Transverse colon (tissue), 4 donors: Measurements from ENCODE around the gene PPP1R15A. TPM values are rescaled to one million over a fixed set of nuclear protein-coding genes. Genes with fewer than 3 reads are reported as not detected.
"Not testable (repeated sequence)": the region's sequence is repeated elsewhere in the genome, so short reads cannot be mapped to it uniquely, and the experiment has no call there.

Experiments
- DNase-seq: peaks from one replicate; pipeline ENCODE4 v3.0.0-alpha.2; 2019
- H3K27ac ChIP-seq, 4 donors: fragments of 200-600 bp; sonication (generic); 2 replicates each; pipeline ENCODE4 v1.5.1; 2016 to 2018; ENCODE audit warnings: inconsistent platforms in 4 of 4
- H3K27me3 ChIP-seq: fragments of 200-600 bp; sonication (generic); 2 replicates; pipeline ENCODE4 v1.5.1; 2017; ENCODE audit warnings: inconsistent platforms
- H3K36me3 ChIP-seq, 4 donors: fragments of 200-600 bp; sonication (generic); 2 replicates each; pipeline ENCODE4 v1.5.1; 2017 to 2019; ENCODE audit warnings: inconsistent platforms in 4 of 4
- H3K4me1 ChIP-seq, 4 donors: fragments of 200-600 bp; sonication (generic); 2 replicates each; pipeline ENCODE4 v1.5.1; 2017 to 2020; ENCODE audit warnings: inconsistent platforms in 4 of 4
- H3K4me3 ChIP-seq, 4 donors: fragments of 200-600 bp; sonication (generic); 1 replicate in 1 of 4; 2 replicates in 3 of 4; pipeline versions ENCODE4 v1.5.1 to v1.6.1; 2017 to 2019; ENCODE audit warnings: inconsistent platforms in 4 of 4
- H3K9me3 ChIP-seq, 2 donors: fragments of 200-600 bp; sonication (generic); 2 replicates each; pipeline ENCODE4 v1.5.1; 2017 to 2019; ENCODE audit warnings: inconsistent platforms in 2 of 2
- CTCF ChIP-seq, 5 experiments: fragments of 200-600 bp in 3 of 5; fragments of 450-650 bp in 2 of 5; sonication (generic) in 3 of 5; IDR thresholded peaks; 1 replicate in 2 of 5; 2 replicates in 3 of 5; pipeline ENCODE4 v1.5.1; 2016 to 2017; ENCODE audit warnings: antibody characterized with exemption in 5 of 5, inconsistent platforms in 3 of 5, mild to moderate bottlenecking in 2 of 5, moderate library complexity in 1 of 5
- EP300 ChIP-seq: sonication (generic); formaldehyde crosslinking; IDR thresholded peaks from one replicate; pipeline ENCODE4 v1.6.1; 2017; ENCODE audit warnings: antibody characterized with exemption, low read depth
- POLR2A ChIP-seq: fragments of 450-650 bp; IDR thresholded peaks from one replicate; pipeline ENCODE4 v1.6.1; 2016; ENCODE audit warnings: antibody characterized with exemption, mild to moderate bottlenecking, moderate library complexity
- POLR2AphosphoS5 ChIP-seq, 3 donors: sonication (generic); formaldehyde crosslinking; IDR thresholded peaks; one replicate each; pipeline ENCODE4 v1.6.1; 2016; ENCODE audit warnings: antibody characterized with exemption in 3 of 3
- WGBS, 2 donors: methylation state at CpG; one replicate each; pipeline ENCODE4 v1.1.5; 2018; ENCODE audit warnings: low coverage in 1 of 2; 5-methylcytosine and 5-hydroxymethylcytosine counted together
- in situ Hi-C, 4 donors: fragments of 200-750 bp; cut with MboI; loops; one replicate each; pipeline versions ENCODE4 v1.15.0 to v1.15.1; 2017; ENCODE audit warnings: low sequenced_read_pairs in 3 of 4, low pct_ligation_motif_present in 1 of 4, low pct_unique_long_range_greater_than_20kb in 1 of 4
- intact Hi-C: fragments of 100-400 bp; cut with DNase I; formaldehyde crosslinking; loops from one replicate; pipeline ENCODE4 v1.15.1; 2023; ENCODE audit warnings: low total_unique reads
- total RNA-seq, 4 donors: library from RNA; depleted of rRNA; stranded (reverse); fragments of >200 nt; gene quantifications; one replicate each; pipeline ENCODE4 v1.1.0, GENCODE V29; 2016

Gene PPP1R15A
- total RNA-seq, 4 donors from 2014 or later = 49.4 to 109 (median 69.5) TPM

GRCh38 chr19:48867123-48867745 is 5.0 kb upstream of the PPP1R15A start:
- no peaks in the 10 kb centered on the region for H3K27me3 ChIP-seq
- intact Hi-C loops (no loop called here), in situ Hi-C loops (loop anchor here in 1 of 4 donors (25.0 kb wide), 1 partner anchor 95 kb away; the partner anchor contains the start of genes BAX and FTL)
- 36% methylated on average over 14 of the region's 14 CpGs; no CpG with 5 or more reads in 1 of the 2 donors for WGBS, 2 donors
- peaks cover 5 to 26% (median 19%) of the 10 kb centered on the region in 4 donors for H3K4me1 ChIP-seq
- peak overlapping the region; percentile 9 to 36 (median 16) for H3K4me3 ChIP-seq
- no peak for DNase-seq
- H3K27ac ChIP-seq = peak overlapping the region; percentile 74 to 84 (median 81)
- no peaks in the 10 kb centered on the region for H3K9me3 ChIP-seq
- no peaks in the 10 kb centered on the region for H3K36me3 ChIP-seq
- TF ChIP-seq POLR2A = no peak
- no peak for TF ChIP-seq CTCF (IDR thresholded peaks at IDR 0.05)
- no peak for TF ChIP-seq EP300

GRCh38 chr19:48867746-48868113 is 4.5 kb upstream of the PPP1R15A start:
- 44% methylated on average over 7 of the region's 7 CpGs; no CpG with 5 or more reads in 1 of the 2 donors for whole genome bisulfite sequencing, 2 donors
- Histone ChIP-seq H3K27me3 (no peaks in the 10 kb centered on the region), H3K9me3 (no peaks in the 10 kb centered on the region), H3K4me3 (peak overlapping the region; percentile 9 to 36 (median 16)), H3K36me3 (no peaks in the 10 kb centered on the region), H3K4me1 (peaks cover 5 to 26% (median 19%) of the 10 kb centered on the region in 4 donors), H3K27ac (peak overlapping the region; percentile 74 to 84 (median 81))
- intact Hi-C loops = no loop called here
- TF ChIP-seq POLR2AphosphoS5 (IDR thresholded peaks at IDR 0.05) (no peak), EP300 (no peak), CTCF (IDR thresholded peaks at IDR 0.05) (no peak), POLR2A (no peak)
- in situ Hi-C loops = loop anchor here in 1 of 4 donors (25.0 kb wide), 1 partner anchor 95 kb away; the partner anchor contains the start of genes BAX and FTL
- DNase-seq = no peak

- H3K9me3 ChIP-seq = no peaks in the 10 kb centered on the region
- peak; percentile 49 for DNase-seq
- H3K27ac ChIP-seq = peak within 1 kb of the TSS; percentile 74 to 84 (median 81)
- H3K4me1 ChIP-seq = peaks cover 5 to 28% (median 22%) of the 10 kb centered on the region in 4 donors
- TF ChIP-seq EP300 (no peak), POLR2A (no peak), CTCF (IDR thresholded peaks at IDR 0.05) (no peak), POLR2AphosphoS5 (IDR thresholded peaks at IDR 0.05) (peak in 2 of 3 donors; percentile 16 to 36)
- in situ Hi-C loops = loop anchor here in 1 of 4 donors (25.0 kb wide), 1 partner anchor 94 kb away; the partner anchor contains the start of genes BAX and FTL
- WGBS, 2 donors = 23 to 24% methylated on average over 4 to 11 of the region's 11 CpGs
- intact Hi-C loops = no loop called here
- no peaks in the 10 kb centered on the region for H3K27me3 ChIP-seq
- H3K36me3 ChIP-seq = no peaks in the 10 kb centered on the region
- peak within 1 kb of the TSS; percentile 9 to 36 (median 16) for H3K4me3 ChIP-seq
These were observed 3.9 kb upstream of the PPP1R15A start, which contains the start of gene PLEKHA4 for GRCh38 chr19:48868114-48868886. PLEKHA4 (minus strand) TSS chr19:48868617; CDS start chr19:48867620, 997 bp downstream.

GRCh38 chr19:48870048-48870447 is 2.2 kb upstream of the PPP1R15A start:
- TF ChIP-seq EP300 (no peak), POLR2A (no peak), CTCF (IDR thresholded peaks at IDR 0.05) (no peak), POLR2AphosphoS5 (IDR thresholded peaks at IDR 0.05) (no peak)
- Histone ChIP-seq H3K36me3 (peaks cover 0 to 14% (median 0%) of the 10 kb centered on the region in 4 donors), H3K27ac (no peak overlapping the region), H3K27me3 (no peaks in the 10 kb centered on the region), H3K4me1 (peaks cover 18 to 46% (median 39%) of the 10 kb centered on the region in 4 donors), H3K4me3 (no peak overlapping the region), H3K9me3 (no peaks in the 10 kb centered on the region)
- 94 to 95% methylated on average over 4 to 9 of the region's 9 CpGs for WGBS, 2 donors
- DNase-seq = no peak
- intact Hi-C loops (loop anchor here (10.0 kb wide), 1 partner anchor 95 kb away; the partner anchor contains the start of gene FTL), in situ Hi-C loops (loop anchor here in 2 of 4 donors (10.0 to 25.0 kb wide), 2 partner anchors 85 to 92 kb away; partner anchors contain the start of genes BAX (in 2 of the 2) and FTL (in 1 of the 2))

- WGBS, 2 donors = 61 to 66% methylated on average over 14 to 31 of the region's 31 CpGs
- Histone ChIP-seq H3K36me3 (peaks cover 0 to 23% (median 3%) of the 10 kb centered on the region in 4 donors), H3K4me1 (peaks cover 28 to 59% (median 52%) of the 10 kb centered on the region in 4 donors), H3K27ac (peak overlapping the region; percentile 100), H3K4me3 (peak overlapping the region in 1 of 4 donors; percentile 98)
- in situ Hi-C loops (loop anchor here in 2 of 4 donors (10.0 to 25.0 kb wide), 2 partner anchors 83 to 91 kb away; partner anchors contain the start of genes BAX (in 2 of the 2) and FTL (in 1 of the 2)), intact Hi-C loops (loop anchor here (10.0 kb wide), 1 partner anchor 93 kb away; the partner anchor contains the start of gene FTL)
- not testable (repeated sequence) for DNase-seq, H3K9me3 ChIP-seq, H3K27me3 ChIP-seq
These were observed 595 bp upstream of the PPP1R15A start for GRCh38 chr19:48871471-48872181.
